ENCODE measurements around the gene PIEZO1. TPM values are rescaled to one million over a fixed set of nuclear protein-coding genes. Genes with fewer than 3 reads are reported as not detected.

The PIEZO1 gene
- total RNA-seq, 1 donor from 2014 or later, result 247 TPM

DNA sequence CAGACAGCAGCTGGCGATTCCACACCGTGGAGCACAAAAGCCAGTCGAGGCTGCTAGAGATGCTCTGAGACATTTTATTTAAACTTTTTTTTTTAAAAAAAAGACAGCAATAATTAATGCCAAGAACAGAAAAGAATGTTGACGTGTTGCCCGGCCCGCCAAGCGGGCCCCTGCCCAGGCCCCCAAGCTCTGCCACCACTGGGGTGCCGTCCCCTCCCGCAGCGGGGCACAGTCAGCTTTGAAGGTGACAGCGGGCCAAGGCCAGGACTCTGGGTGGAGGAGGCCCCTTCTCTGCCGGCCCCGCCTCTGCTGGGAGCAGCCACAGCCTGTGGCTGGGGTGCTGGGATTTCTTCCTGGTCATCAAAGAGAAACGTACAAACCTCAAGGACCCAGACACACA lies 88.6 kb downstream of the PIEZO1 start:
- peaks cover 8% of the 10 kb centered on the region for H3K36me3 Mint-ChIP-seq (ENCODE audit: low read depth, unreplicated experiment)

GRCh38 chr16:88695753-88696152 lies 89.3 kb downstream of the PIEZO1 start:
- Histone ChIP-seq H2AFZ (ENCODE audit: low read depth, low read length) (no peak overlapping the region), H3K4me1 (ENCODE audit: insufficient read depth, low read length) (peaks cover 6% of the 10 kb centered on the region), H3K9me3 (ENCODE audit: insufficient read depth, low read depth, low read length) (no peaks in the 10 kb centered on the region), H3K27me3 (ENCODE audit: insufficient read depth, low read length) (no peaks in the 10 kb centered on the region), H3K27ac (ENCODE audit: low read depth, low read length) (no peak overlapping the region), H4K20me1 (ENCODE audit: insufficient read depth, low read length) (no peaks in the 10 kb centered on the region), H3K79me2 (ENCODE audit: insufficient read depth, low read length) (peaks cover 7% of the 10 kb centered on the region), H3K4me3 (ENCODE audit: insufficient read depth, low read depth, low read length) (no peak overlapping the region), H3K4me2 (ENCODE audit: low read length) (no peak overlapping the region), H3K9ac (ENCODE audit: low read length) (no peak overlapping the region), H3K36me3 (ENCODE audit: insufficient read depth, low read length) (no peaks in the 10 kb centered on the region)
- TF ChIP-seq EZH2 (IDR thresholded peaks at IDR 0.05; ENCODE audit: insufficient read depth, low read length), result no peak
- TF ChIP-seq, protein P1, sequence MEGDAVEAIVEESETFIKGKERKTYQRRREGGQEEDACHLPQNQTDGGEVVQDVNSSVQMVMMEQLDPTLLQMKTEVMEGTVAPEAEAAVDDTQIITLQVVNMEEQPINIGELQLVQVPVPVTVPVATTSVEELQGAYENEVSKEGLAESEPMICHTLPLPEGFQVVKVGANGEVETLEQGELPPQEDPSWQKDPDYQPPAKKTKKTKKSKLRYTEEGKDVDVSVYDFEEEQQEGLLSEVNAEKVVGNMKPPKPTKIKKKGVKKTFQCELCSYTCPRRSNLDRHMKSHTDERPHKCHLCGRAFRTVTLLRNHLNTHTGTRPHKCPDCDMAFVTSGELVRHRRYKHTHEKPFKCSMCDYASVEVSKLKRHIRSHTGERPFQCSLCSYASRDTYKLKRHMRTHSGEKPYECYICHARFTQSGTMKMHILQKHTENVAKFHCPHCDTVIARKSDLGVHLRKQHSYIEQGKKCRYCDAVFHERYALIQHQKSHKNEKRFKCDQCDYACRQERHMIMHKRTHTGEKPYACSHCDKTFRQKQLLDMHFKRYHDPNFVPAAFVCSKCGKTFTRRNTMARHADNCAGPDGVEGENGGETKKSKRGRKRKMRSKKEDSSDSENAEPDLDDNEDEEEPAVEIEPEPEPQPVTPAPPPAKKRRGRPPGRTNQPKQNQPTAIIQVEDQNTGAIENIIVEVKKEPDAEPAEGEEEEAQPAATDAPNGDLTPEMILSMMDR (IDR thresholded peaks at IDR 0.05; ENCODE audit: insufficient read depth, low read depth, low read length), result no peak
- Mint-ChIP-seq H3K27me3 (ENCODE audit: low read depth, unreplicated experiment) (peaks cover 9% of the 10 kb centered on the region), H3K36me3 (ENCODE audit: low read depth, unreplicated experiment) (peaks cover 8% of the 10 kb centered on the region), H3K4me3 (ENCODE audit: unreplicated experiment) (no peak overlapping the region), H3K27ac (ENCODE audit: unreplicated experiment) (no peak overlapping the region), H3K9me3 (ENCODE audit: unreplicated experiment) (no peaks in the 10 kb centered on the region), H3K4me1 (ENCODE audit: low read depth, unreplicated experiment) (peaks cover 4% of the 10 kb centered on the region)
- no peak for DNase-seq (ENCODE audit: low read depth)
- FAIRE-seq, result no peak

More for the DNA sequence above, 88.6 kb downstream of the PIEZO1 start:
- no peak for FAIRE-seq
- Histone ChIP-seq H3K27me3 (ENCODE audit: insufficient read depth, low read length) (no peaks in the 10 kb centered on the region), H3K36me3 (ENCODE audit: insufficient read depth, low read length) (no peaks in the 10 kb centered on the region), H3K4me1 (ENCODE audit: insufficient read depth, low read length) (peaks cover 11% of the 10 kb centered on the region), H3K27ac (ENCODE audit: low read depth, low read length) (no peak overlapping the region), H3K4me2 (ENCODE audit: low read length) (no peak overlapping the region), H3K4me3 (ENCODE audit: insufficient read depth, low read depth, low read length) (no peak overlapping the region), H3K79me2 (ENCODE audit: insufficient read depth, low read length) (peaks cover 11% of the 10 kb centered on the region), H4K20me1 (ENCODE audit: insufficient read depth, low read length) (no peaks in the 10 kb centered on the region), H2AFZ (ENCODE audit: low read depth, low read length) (no peak overlapping the region), H3K9me3 (ENCODE audit: insufficient read depth, low read depth, low read length) (no peaks in the 10 kb centered on the region), H3K9ac (ENCODE audit: low read length) (no peak overlapping the region)
- no peaks in the 10 kb centered on the region for H3K9me3 Mint-ChIP-seq (ENCODE audit: unreplicated experiment)
- H3K4me3 Mint-ChIP-seq (ENCODE audit: unreplicated experiment), result no peak overlapping the region
- no peak for DNase-seq (ENCODE audit: low read depth)
- H3K27ac Mint-ChIP-seq (ENCODE audit: unreplicated experiment), result no peak overlapping the region
- H3K4me1 Mint-ChIP-seq (ENCODE audit: low read depth, unreplicated experiment), result peaks cover 4% of the 10 kb centered on the region
- peaks cover 4% of the 10 kb centered on the region for H3K27me3 Mint-ChIP-seq (ENCODE audit: low read depth, unreplicated experiment)
- TF ChIP-seq EZH2 (IDR thresholded peaks at IDR 0.05; ENCODE audit: insufficient read depth, low read length), result no peak
- TF ChIP-seq, protein P1 (IDR thresholded peaks at IDR 0.05; ENCODE audit: insufficient read depth, low read depth, low read length), result no peak

GRCh38 chr16:88695218-88695617 lies 89.8 kb downstream of the PIEZO1 start:
- Mint-ChIP-seq H3K27me3 (ENCODE audit: low read depth, unreplicated experiment) (peaks cover 15% of the 10 kb centered on the region), H3K27ac (ENCODE audit: unreplicated experiment) (no peak overlapping the region), H3K4me3 (ENCODE audit: unreplicated experiment) (no peak overlapping the region), H3K9me3 (ENCODE audit: unreplicated experiment) (no peaks in the 10 kb centered on the region), H3K36me3 (ENCODE audit: low read depth, unreplicated experiment) (peaks cover 8% of the 10 kb centered on the region), H3K4me1 (ENCODE audit: low read depth, unreplicated experiment) (peaks cover 1% of the 10 kb centered on the region)
- Histone ChIP-seq H3K9me3 (ENCODE audit: insufficient read depth, low read depth, low read length) (no peaks in the 10 kb centered on the region), H3K27me3 (ENCODE audit: insufficient read depth, low read length) (no peaks in the 10 kb centered on the region), H2AFZ (ENCODE audit: low read depth, low read length) (no peak overlapping the region), H3K4me1 (ENCODE audit: insufficient read depth, low read length) (peaks cover under 1% of the 10 kb centered on the region), H3K4me2 (ENCODE audit: low read length) (no peak overlapping the region), H3K36me3 (ENCODE audit: insufficient read depth, low read length) (no peaks in the 10 kb centered on the region), H3K27ac (ENCODE audit: low read depth, low read length) (no peak overlapping the region), H3K4me3 (ENCODE audit: insufficient read depth, low read depth, low read length) (no peak overlapping the region), H4K20me1 (ENCODE audit: insufficient read depth, low read length) (no peaks in the 10 kb centered on the region), H3K79me2 (ENCODE audit: insufficient read depth, low read length) (peaks cover 3% of the 10 kb centered on the region), H3K9ac (ENCODE audit: low read length) (no peak overlapping the region)
- no peak for TF ChIP-seq EZH2 (IDR thresholded peaks at IDR 0.05; ENCODE audit: insufficient read depth, low read length)
- TF ChIP-seq, protein P1 (IDR thresholded peaks at IDR 0.05; ENCODE audit: insufficient read depth, low read depth, low read length), result no peak
- FAIRE-seq (no peak), DNase-seq (ENCODE audit: low read depth) (no peak)

Data from astrocyte (in vitro differentiated cells and primary cell).